ENCODE data around the gene GPR62.

DNA sequence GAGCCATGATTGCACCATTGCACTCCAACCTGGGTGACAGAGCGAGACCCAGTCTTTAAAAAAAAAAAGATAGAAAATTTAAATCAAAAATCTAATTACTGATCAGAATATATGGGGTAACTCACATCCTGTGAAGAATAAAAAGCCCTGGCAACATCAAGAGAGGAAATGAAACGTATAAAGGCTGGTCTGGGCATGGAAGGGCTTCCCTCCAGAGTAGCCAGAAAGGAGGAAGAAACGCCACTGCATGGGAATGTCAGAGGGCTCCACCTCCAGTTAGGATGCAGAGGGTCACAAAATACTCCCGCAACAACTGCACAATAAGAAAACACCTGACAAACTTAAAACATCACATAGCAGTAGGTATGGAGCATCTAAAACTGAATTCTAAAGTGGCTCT lies 47.2 kb upstream of the GPR62 start:
- no peak for TF ChIP-seq POLR2A (IDR thresholded peaks at IDR 0.05)
- TF ChIP-seq, protein P1, sequence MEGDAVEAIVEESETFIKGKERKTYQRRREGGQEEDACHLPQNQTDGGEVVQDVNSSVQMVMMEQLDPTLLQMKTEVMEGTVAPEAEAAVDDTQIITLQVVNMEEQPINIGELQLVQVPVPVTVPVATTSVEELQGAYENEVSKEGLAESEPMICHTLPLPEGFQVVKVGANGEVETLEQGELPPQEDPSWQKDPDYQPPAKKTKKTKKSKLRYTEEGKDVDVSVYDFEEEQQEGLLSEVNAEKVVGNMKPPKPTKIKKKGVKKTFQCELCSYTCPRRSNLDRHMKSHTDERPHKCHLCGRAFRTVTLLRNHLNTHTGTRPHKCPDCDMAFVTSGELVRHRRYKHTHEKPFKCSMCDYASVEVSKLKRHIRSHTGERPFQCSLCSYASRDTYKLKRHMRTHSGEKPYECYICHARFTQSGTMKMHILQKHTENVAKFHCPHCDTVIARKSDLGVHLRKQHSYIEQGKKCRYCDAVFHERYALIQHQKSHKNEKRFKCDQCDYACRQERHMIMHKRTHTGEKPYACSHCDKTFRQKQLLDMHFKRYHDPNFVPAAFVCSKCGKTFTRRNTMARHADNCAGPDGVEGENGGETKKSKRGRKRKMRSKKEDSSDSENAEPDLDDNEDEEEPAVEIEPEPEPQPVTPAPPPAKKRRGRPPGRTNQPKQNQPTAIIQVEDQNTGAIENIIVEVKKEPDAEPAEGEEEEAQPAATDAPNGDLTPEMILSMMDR (IDR thresholded peaks at IDR 0.05): no peak
